HG03442 (cell line): ENCODE measurements around the gene FXYD5.

Source experiments
- ATAC-seq: cut with Tn5 transposase; IDR thresholded peaks from one replicate; pipeline ENCODE4 v1.9.1; 2021; ENCODE audit warnings: mild to moderate bottlenecking, moderate library complexity; ENCODE audit not compliant: unreplicated experiment

FXYD5 gene

DNA sequence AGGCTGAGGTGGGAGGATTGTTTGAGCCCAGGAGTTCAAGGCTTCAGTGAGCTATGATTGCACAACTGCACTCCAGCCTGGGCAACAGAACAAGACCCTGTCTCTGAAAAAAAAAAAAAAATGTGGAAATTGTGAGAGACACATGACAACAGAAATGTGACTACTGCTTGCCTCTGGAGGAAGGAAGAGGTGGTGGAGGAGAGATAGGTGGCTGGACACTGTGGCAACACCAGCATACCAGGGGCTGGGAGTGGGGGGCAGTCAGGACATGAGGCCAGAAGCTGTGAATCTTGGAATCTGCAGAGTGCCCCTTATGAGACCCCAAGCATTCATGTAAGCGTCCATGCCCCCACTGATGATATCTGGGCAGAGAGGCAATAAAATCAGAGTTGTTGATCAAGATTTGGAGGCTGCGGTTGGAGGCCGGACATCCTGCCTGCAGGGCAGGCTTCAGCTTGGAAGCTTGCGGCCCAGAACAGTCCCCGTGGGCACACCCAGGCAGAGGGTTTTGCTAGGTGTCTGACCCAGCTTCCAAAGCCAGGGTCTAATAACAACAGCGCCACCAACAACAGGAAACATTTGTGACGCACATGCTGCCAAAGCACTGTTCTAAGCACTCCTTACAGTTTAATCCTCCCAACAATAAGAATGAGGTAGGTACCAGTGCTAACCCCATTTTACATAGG is 57.2 kb downstream of the FXYD5 start:
- ATAC-seq = no peak

DNA sequence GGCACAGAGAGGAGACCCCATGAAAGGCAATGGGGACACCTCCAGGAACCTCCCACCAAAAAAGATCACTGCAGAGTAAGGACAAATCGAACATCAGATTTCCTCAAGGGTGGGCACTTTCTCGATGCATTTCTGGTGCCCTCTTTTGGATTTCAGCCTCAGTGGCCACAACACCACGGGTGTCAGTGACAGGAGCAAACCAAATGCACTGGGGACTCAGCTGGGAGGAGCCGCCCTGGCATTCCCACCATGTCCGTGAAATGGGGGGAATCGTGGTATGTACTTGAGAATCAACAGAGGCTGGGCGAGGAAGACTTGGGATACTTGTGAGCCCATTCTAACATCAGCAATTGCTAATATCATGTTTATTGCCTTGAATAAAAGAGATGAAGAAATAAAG is 57.7 kb downstream of the FXYD5 start:
- ATAC-seq = no peak

DNA sequence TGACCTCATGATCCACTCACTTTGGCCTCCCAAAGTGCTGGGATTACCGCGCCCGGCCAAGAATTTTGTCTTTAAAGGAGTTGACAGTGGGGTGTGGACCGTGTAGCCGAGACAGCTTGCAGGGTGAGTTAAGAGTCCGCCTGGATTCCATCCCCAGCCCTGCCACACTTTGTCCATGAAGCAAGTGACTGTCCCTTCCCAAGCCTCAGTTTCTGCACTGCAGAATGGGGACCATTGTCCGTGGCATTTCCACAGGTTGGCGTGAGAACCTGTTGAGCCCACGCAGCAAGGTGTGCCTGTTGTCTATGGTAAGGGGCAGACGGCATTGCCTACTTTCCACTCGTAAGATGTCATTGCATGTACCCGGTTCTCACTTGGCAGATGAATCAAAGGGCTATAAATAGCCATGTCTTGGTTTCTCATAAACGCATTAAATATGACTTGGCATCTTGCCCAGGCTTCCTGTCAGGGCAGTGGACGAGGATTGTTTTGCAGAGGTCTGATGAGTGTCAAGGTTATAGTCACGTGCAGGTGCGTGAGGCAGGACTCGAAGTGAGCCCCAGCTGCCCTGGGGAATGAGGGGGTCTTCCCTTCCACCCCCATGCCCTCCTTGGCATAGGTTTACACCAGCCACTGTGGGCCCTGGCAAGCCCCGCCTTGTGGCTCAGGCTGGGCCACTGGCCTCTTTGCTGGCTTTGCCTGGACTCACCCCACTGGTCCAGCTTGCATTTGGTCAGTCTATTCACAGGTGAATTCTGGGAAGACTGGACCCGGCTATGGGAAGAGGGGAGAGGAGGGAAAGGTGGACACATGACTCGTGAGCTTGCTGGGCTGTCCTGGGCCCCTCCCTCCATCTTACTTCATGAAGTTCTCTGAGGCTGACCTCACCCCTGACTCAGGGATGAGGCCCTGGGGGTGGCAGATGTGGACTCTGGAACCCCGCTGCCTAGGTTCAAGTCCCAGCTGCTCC is 59.4 kb downstream of the FXYD5 start:
- ATAC-seq = peak; percentile 60

DNA sequence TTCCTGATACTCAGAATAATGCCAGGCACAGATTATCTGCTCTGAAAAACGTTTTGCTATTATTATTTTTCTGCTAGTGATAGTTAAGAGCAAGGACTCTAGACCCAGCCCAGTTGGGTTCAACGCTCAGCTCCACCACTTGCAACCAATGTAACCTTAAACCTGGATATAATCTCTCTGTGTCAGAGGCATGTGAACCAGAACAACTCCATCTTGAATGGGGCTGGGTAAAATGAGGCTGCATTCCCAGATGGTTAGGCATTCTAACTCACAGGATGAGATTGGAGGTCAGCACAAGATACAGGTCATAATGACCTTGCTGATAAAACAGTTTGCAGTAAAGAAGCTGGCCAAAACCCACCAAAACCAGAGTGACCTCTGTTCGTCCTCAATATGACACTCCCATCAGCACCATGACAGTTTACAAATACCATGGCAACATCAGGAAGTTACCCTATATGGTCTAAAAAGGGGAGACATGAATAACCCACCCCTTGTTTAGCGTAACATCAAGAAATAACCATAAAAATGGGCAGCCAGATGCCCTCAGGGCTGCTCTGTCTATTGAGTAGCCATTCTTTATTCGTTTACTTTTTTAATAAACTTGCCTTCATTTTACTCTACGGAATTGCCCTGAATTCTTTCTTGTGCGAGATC is 60.4 kb downstream of the FXYD5 start:
- ATAC-seq = no peak

DNA sequence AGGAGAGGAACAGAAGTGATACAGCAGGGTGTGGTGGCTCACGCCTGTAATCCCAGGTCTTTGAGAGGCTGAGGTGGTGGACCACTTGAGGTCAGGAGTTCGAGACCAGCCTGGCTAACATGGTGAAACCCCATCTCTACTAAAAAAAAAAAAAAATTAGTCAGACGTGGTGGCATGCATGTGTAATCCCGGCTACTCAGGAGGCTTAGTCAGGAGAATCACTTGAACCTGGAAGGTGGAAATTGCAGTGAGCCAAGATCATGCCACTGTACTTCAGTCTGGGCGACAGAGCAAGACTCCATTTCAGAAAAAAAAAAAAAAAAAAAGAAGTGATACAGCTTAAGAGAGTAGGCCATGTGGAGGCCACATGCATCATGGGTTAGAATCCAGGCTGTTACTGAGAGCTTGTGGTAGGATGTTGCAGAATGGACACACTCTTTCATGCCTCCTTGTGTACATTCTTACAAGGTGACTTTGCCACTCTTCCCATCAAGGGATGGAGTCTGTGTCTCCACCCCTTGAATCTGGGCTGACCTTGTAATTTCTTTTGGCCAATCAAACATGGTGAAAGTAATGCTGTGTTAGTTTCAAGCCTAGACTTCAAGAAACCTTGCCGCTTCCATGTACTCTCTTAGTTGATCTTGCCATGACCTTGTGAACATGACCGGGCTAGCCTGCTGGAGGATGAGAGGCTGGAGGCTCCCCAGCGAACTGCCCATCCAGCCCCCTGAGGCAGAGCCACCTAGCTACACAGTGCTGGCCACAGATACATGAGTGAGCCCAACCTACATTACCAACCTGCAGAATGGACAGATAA is 61.7 kb downstream of the FXYD5 start:
- ATAC-seq = no peak

DNA sequence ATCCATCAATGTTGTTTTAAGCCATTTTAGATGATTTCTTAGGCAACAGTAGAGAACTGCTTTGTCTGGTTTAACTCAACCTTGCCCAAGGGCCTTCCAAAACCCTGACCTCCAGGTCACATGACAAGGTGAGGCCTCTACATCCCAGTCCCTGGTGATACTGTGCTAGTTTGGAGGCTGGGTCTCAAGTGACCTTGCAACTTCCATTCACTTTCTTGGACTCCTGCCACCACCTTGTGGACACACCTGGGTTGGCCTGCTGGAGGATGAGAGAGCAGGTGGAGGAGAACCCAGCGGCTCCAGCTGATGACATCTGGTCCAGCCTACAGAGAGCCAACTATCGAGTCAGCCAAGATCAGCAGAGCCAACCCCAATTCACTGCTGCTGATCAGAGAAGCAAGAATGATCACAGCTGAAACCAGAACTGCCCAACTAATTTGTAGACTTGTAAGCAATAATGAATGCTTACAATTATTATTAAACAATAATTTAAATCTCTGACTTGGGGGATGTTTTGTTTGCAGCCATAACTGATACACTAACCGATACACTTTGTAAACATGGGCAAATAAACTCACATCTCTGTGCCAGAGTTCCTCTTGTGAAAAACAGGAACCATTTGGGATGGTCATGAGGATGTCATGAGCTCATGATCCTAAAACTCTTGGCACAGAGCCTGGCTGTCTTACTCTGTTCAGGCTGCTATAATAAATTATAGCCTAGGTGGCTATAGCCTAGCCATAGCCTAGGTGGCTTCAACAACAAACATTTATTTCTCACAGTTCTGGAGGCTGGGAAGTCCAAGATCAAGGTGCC is 62.5 kb downstream of the FXYD5 start:
- ATAC-seq = no peak

DNA sequence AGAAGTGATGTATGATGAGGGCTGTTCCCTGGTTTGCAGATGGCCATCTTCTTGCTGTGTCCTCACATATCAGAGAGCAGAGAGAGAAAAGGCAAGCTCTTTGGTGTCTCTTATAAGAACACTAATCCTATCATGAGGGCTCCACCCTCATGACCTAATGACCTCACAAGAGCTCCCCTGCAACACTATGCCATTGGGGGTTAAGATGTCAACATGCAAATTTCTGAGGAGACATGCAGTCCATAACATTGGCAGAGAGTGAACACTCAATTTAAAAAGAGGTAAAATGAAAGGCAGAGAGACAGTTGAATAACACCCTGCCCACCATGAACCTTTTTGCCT is 63.1 kb downstream of the FXYD5 start:
- no peak for ATAC-seq

DNA sequence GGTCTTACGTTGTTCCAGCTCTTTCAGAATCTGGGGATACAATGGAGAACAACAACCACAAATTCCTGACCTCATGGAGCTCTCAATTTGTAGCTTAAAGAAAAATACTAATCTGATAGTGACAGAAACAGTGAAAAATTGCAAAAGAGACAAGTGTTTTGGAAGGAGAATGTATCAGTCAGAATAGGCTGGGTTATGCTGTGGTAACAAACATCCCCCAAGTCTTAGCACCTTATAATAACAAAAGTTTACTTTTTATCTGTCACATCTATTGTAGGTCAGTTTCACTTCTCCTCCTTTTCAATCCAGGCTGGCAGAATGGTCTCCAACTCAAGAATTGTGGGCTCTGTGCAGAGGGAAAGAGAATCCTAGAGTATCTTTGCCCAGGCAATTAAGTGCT is 64.5 kb downstream of the FXYD5 start:
- no peak for ATAC-seq
